Measurements from ENCODE around the gene ATOH8.
A peak's percentile ranks its signal among the peaks of the same experiment; 100 is the strongest.

The ATOH8 gene

DNA sequence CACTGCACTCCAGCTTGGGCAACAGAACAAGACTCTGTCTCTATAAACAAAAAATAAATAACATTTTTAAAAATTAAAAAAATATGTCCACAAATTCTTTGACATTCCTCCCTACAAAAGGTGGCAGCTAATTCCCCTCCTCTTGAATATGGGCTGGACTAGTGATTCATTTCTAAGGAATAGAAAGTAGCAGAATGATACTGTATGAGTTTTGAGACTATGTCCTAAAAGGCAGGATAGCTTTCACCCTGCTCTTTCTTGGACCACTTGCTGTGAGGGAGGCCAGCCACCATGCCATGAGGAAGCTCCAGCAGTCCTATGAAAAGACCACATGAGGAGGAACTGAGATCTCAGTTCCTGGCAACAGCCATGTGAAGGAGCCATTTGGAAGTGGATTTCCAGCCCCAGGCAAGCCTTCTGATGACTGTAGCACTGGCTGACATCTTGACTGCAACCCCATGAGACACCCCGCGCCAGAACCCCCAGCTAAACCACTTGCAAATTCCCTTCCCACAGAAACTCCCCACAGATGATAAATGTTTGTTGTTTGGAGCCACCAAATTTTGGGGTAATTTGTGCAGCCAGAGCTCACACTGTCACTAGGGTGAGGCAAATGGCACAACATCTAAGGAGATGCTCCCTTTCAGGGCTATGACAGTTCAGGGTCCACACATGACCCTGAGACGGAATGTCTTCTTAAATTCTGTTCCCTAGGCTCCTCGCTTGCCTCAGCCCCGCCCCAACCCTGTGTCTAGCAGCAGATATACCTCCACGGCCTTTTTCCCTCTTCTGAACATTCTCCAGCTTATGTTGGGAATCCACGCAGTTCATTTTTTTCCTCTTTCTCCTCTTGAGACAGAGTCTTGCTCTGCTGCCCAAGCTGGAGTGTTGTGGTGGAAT, 17.1 kb upstream of the ATOH8 start:
- DNase-seq, result no peak

DNA sequence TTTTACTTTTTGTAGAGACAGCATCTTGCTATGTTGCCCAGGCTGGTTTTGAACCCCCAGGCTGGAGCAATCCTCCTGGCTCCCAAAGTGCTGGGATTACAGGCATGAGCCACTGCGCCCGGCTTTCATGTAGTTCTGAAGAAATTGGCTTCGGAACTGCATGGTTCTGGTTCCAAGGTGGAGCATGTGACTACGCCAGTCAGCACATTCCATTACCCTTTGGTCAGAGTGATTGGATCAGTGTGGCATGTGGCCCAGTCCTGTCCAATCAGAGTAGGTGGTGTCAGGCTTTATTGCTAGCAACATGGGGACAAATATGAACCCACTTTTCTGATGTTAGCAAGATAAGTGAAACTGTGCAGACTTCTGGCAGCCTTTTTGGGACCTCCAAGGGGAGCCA, 16.3 kb upstream of the ATOH8 start:
- no peak for DNase-seq

DNA sequence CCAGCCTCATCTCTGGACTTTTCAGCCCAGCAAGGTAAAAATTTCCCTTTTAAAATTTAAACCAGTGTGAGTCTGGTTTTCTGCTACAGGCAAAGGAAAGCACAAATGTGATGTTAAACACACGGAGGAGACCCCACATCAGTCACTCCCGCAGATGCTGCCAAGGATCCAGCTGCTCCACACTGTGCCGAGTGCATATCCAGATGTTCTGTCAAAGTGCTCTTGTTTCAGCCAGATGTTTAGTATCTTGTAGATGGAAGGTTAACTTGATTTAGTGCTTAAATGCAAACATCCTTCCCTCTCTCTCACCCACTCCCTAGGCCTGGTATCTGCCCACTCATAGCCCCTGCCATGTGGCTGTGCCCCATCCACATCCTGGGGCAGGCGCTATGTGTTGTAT, 15.8 kb upstream of the ATOH8 start:
- no peak for DNase-seq

DNA sequence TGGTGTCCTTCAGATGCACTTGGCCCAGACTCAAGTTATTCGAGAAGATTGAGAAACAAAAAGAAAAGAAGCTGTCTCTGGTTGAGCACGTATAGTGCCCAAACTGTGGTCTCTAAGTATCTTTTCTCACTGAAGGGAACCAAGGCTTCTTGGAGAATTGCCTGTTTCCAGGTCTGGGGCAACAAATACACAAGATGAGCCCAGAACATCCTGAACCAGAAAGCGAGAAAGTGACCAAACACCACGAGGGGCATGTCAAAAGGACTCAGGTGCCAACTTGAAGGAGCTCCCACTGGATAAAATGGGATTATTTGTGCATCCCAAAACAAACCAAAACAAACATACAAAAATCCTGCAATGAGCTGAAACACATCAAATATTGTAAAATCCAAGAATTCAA, 13.6 kb upstream of the ATOH8 start:
- DNase-seq, result no peak

DNA sequence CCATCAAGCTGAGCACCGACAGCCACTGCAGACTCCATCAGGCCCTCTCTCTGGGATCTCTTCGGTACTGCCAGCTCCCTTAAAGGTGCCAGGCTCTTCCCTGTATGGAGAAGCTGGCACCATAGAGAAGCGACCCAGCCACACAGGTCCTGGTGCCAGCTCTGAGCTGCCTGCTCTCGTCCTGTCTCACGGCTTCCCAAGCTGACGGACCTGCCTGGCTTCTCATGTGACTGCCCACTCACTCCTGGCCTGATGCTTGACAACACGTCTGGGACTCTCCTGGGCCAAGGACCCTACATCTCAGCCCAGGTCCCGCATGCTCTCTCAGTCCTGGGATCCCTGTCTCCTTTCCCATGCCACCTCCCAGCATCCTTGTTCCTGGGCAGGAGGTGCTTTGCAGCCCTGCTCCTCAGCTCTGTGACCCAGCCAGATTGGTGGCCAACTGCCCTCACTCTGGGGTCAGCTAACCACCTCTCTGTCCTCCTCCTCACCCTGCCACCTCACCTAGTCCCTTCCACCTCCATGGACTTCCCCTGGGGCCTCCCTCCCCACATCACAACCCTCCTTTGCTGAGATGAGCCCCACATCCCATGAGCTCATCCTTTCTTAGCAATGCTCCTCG, 12.5 kb upstream of the ATOH8 start:
- DNase-seq, result no peak

DNA sequence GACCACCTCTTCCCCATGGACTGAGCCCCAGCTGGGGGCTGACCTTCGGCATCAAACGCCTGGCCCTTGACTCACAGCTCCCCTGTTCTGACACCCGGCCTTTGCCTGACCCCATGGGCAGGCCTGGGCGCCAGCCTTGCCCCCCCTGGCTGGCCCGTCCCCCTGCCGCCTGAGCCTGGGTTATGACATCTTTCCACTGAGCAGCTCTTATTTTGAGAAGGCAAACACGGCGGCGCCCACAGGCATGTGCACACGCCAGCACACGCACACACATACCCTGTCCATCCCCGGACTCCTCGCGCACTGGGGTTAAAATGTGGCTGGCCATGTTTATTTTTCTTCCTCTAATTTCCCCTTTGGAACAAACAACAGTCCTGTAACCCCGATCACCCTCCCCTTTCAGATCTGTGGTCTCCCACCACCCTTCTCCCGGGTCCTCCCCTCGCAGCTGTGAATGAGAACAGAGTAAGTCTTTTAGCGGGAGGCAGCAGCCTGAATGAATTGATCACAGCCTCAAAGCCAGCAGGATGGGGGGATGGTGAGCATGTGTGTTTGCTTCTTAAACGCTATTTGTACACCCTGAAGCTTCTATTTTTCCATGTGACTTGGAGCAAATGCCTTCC, 11.8 kb upstream of the ATOH8 start:
- no peak for DNase-seq

DNA sequence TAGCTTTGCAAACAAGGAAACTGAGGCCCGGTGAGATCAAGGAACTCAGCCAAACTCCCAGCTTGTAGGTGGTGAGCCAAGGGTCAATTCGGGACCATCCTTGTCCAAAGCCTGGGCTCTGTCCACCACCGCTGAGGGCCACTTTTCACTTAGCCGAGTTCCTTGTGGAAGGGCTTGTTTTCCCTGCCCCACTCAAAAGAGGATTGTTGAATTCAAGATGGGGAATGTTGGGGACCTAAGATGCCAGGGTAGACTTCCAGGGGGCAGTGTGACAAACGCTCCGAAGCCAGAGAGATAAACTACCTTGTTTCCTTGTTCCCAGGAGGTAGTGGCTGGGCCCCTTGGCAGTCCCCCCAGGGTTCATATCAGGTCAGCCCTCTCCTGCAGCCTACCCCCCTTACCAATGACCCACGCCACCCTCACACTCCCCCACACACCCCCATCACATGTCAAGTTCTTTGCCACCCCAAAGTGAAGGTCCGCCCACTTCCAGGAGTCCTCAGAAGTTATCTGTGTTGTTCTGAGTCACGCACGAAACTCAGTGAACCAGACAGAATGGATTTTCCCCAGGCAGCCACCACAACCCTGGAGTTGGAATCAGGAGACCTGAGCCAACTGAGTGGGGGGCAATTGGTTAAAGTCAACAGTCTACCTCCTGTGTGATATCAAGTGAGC, 10.3 kb upstream of the ATOH8 start:
- DNase-seq, result no peak

DNA sequence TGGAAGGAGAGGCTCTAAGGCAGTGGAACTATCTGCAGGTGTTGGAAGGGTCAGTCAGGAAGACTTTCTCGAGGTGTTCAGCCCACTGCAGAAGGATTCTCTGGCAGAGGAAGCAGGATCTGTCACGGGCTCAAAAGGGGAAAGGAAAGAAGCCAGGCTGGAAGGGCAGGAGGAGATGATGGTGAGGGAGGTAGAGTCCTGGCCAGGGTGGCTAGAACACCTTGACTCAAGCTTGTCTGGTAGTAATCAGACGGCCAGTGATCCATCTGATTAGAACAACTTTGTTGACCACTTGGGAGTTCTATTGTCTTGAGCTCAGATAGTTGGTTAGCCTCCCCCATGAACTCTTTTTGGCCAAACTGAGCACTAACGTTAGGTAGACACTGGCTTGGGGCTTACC, 9.7 kb upstream of the ATOH8 start:
- no peak for DNase-seq

DNA sequence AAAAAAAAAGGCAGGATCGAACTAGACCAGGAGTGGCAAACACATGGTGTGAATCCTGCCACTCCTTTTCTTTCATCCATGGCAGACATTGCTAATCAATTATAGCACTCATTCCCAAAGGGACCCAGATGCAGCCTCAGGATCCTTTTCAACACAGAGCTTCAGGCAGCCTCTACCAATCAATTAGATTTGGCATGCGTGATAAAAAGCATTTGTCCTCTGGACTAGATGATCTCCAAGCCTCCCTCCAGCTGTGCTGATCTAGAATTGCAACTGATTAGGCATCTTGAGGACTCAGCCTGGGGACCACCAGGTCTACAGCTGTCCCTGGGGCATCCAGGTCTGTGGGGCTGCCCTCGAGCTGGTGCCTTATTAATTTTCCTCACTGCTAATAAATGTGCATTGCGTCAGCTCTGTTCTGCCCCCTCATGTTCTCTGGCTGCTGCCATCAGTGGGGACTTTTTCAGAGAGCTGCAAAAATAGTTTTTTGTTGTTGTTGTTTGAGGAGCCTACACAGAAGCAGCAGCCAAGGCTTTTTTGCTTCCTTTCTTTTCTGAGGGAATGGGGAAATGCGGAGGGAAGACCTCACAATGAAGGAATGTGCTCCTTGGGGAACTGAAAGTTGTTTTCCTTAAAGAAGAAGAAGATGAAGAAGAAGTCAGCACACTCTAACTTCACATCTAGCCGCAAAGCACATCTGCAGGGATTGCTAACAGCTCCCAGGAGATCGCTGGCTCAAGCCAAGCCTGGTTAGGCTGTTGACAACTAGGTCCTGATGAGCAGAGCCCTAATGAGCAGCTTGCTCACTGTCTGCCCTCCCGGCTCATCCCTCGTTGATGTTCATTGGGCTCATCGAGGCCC, 8.8 kb upstream of the ATOH8 start:
- no peak for DNase-seq

DNA sequence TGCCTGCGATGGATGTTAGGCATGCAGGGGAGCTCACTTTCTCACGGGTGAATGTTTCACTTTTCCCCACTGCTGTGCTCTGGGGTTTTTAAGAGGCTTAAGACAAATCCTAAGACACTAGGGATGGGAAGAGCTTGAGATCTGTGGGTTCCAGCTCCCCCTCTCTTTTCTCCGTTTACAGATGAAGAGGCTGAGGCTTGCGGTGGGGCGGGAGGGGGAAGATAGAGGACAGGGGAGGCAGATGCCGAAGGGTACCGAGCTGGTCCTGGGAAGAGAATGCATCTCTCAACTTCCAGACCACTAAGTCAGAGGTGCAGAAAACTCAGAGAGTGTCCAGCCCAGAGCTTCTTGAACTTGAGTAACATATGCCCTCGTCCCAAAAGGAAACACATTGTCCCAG, 8.2 kb upstream of the ATOH8 start:
- no peak for DNase-seq

DNA sequence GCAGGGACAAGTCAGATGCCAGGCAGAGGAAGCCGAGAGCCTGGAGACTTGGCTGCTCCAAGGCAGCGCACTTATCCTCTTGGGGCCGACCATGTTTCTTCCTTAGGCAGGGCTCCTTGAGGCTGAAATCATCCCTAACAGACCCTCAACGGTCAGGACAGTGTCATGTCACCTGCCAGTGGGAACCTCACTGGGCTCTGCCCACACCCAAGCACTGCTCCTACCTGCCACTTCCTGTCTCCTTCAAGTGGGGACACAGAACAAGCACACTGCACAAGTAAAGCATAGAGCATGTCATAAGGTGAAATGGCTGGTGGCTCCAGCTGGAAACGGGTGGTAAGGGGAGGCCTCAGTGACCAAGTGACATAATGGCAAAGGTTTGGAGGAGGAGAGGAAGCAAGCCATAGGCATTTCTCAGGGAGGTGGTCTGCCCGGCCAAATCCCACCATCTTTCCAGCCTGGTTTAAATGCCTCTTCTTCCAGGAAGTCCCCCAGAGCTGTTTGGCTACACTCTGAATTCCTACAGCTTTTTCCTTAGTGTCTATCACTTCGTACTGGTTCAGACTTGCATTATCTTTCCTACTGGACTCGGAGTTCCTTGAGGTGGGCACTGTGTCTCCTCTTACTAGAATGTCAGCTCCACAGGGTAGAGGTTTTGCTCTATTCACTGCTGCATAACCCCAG, 7.3 kb upstream of the ATOH8 start:
- DNase-seq, result no peak

DNA sequence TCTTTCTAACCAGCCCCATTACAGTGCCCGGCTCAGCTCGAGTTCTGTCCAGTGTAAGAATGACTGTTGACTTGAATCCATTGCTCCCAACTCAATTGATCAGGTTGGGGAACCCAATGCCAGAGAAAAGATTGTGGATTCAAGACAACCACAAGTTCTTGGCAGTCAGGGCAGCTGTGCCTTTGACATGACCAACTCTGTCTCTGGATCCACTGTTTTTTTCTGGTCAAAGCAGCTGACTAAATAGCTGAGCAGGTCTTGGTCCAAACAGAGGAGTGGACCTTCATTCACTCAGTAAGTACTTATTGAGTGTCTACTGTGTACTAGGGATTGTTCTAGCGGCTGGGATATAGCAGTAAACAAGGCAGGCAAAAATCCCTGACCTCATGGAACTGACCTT, 6.3 kb upstream of the ATOH8 start:
- DNase-seq, result no peak

DNA sequence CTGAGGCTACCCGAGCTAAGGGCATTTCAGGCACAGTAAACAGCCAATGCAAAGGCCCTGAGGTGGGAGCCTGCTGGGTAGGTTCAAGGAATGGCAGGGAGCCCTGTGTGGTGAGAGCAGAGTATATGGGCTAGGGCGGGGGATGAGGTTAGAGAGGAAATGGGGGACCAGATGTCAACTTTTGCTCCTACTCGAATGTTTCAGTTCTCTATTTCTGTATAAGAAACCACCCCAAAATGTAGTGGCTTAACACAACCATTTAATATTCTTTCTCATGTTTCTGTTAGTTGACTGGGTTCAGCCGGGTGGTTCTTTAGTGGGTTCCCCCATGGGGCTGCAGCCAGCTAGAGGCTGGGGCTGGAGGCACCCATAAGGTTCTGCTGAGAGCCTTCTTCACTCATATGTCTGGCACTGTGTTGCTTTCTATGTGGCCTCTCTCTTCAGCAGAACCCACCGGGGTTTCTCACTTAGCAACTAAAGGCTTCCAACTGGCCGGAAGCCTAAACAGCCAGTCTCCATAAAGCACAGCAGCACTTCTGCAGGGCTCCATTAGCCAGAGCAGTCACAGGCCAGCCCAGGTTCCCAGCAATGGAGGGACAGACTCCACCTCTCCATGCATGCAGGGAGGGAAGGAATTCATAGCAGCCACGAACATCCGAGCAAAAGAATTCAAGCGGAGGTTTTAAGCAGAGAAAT, 5.6 kb upstream of the ATOH8 start:
- no peak for DNase-seq

DNA sequence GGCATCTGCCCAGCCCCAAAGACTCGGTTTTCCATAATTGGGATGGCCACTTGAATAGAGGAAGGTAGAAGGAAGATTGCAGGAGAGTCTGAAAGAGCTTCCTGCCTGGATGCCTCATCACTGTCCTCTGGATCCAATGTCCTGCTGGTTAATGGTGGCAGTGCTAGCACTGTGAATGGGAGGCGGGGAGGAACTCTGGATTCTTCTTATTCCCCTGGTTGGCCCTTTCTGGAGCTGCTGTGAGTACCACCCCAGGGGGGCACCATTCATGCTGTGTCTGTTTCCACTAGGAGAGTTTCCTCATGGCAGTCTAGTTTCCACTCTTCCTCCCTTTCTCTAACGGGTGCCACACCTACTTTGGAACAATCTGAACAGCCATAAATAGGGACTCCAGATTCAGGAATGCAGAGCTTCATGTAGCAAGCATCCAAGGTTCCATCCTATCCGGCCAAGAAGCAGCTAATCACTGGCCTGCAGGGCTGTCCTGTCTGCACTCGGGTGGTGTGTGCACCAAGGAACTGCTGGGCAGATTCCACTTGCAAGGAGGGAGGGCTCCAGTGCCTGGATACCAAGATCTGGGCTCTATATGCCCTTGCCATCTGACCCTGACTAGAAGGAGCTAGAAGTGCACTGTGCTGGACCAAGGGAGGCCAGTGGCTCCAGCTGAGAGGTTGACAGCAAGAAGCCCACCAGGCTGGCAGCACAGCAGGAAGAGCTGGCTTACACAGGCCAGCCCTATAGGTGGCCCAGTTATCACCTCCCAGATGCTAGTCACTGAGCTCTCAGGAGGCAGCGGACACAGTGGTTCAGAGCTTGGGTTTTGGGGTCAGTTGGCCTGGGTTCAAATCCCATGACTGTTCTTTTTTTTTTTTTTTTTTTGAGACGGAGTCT, 4.6 kb upstream of the ATOH8 start:
- no peak for DNase-seq

DNA sequence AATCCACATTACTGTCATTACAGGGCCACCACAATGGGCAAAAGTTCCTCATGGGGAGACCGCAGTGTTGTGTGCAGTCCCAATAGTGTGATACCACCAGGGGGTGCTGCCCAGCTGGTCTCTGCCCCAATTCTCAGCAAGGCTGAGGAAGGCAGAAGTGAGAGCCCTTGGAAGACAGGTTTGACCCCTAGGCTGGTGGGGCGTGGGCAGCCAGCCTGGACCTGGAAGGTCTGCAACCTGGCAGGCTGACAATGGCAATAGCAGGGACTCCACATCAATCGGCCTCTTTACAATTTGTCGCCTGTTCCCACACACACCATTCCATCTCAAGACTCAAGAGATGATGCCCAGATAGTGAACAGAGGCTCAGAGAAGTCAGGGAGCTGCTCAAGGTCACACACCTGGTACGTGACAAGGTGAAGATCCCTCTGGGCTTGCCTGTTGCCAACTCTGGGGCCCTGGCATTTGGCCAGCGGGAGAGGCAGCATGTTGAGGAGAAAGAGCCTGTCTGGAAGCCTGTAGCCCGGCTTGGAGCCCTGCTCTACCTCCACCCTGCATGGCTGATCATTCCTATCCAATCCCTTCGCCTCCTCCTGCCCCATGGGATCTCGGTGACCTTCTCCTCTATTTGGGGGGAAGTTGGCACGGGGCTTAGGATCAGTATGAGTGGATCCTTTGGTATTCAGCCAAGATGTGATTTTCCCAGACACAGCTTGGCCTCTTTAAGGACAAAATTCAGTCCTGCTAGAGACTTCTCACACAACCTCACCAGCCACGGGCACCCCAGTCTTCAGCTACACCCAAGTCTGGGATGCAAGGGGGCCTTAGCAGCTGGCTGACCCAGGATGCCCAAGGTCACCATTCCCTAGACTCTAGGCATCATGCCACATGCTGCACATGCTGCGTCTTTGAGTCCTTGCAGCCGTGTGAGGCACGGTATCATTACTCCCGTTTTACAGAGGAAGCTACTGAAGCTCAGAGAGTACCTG, 2.9 kb upstream of the ATOH8 start:
- peak; percentile 76 for DNase-seq

DNA sequence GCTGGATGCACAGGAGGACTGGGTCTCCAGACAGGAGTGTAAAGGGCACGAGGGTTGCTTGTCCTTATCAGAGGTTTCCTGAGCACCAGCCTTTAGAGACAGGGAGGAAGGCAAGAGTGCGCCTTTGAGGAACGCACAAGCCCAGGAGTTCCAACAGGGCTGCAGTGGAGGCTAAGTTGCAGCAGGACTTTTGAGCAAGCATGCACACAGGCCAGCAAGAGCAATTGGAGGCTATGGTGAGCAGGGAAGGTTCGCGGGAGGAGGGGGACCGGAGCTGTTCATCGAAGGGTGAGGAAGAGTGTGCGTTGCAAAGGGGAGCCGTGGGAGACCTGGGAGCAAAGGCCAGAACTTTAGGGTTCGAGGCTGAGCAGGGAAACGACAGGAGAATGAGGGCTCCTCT, 2.2 kb upstream of the ATOH8 start:
- DNase-seq, result no peak

DNA sequence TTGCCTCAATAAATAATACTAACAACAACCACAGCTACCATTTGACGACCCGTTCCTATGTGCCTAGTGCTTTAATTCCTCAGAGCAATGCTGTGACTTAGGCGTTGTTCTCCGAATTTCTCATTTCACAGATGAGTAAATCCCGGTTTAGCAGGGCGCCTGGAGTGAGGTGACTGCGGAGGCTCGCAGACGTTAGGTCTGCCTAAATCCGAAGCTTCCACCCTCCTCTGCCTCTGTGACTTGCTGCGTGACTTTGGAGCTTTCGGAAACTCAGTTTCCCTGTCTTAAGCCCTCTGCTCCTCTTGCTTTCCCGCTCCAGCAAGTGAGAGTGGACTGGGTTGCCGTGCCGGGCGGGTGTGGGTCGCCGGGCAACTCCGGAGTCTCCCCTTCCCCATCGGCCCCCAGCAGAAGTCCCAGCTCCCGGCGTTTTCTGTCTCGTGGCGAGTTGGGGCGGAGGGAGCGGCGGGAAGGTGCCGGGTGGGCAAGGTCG, 711 bp upstream of the ATOH8 start:
- DNase-seq, result no peak

DNA sequence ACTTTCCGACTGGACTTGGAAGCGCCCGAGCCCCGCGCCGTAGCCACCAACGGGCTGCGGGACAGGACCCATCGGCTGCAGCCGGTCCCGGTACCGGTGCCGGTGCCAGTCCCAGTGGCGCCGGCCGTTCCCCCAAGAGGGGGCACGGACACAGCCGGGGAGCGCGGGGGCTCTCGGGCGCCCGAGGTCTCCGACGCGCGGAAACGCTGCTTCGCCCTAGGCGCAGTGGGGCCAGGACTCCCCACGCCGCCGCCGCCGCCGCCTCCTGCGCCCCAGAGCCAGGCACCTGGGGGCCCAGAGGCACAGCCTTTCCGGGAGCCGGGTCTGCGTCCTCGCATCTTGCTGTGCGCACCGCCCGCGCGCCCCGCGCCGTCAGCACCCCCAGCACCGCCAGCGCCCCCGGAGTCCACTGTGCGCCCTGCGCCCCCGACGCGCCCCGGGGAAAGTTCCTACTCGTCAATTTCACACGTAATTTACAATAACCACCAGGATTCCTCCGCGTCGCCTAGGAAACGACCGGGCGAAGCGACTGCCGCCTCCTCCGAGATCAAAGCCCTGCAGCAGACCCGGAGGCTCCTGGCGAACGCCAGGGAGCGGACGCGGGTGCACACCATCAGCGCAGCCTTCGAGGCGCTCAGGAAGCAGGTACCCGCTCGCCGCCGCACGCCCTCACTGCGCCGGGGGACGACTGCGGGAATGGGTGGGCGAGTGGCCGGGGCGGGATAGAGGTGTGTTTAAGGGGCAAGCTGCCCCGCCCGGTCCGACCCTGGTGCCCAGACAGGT, 713 bp downstream of the ATOH8 start:
- DNase-seq, result peak; percentile 62

Data from stimulated activated CD4-positive, alpha-beta T cell treated with anti-CD3 and anti-CD28 coated beads, Interleukin-15, amount 100 ng/mL, for 24 hours (primary cell).